CD4-positive, alpha-beta T cell treated with Interleukin-4 for 4 hours (primary cell): ENCODE results near the gene PDX1.

Experiments
- DNase-seq: peaks from one replicate; pipeline ENCODE4 v3.0.0-alpha.2; 2020

The PDX1 gene

DNA sequence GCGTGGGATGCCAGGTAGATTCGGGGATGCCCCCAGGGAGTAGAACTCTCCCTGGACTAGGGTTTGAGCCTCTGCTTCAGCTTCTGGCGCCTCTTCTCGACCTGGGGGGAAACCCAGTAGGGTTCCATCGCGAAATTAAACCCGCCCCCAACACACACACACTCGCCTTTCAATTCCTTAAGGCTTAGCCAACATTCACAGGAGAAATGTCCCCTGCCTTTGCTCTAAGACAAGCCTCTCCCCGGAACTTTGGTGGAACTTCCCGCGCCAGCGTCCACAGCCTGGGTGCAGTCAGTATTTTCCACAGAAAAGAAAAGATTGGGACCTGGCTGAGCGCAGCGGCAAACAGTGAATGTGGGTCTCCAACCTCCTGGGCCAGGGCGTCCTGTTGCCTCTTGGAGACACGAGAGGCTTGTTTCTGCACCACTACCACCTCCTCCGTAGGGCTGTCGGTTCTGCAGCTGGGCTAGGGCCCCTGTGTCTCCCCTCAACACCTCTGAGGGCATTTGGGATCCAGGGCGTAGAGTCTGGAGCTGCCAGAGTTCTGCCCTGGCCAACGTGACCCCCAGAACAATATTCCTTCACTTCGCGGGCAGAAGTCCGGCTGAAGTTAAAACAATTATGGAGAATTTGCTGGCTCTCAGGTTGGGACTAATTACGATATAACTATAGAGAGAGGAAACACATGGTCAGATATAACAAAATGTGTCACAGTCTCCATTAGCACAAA, 3.2 kb downstream of the PDX1 start:
- no peak for DNase-seq

GRCh38 chr13:27923794-27924528, 4.2 kb downstream of the PDX1 start:
- no peak for DNase-seq

- DNase-seq: no peak
These were observed 4.8 kb downstream of the PDX1 start for GRCh38 chr13:27924529-27925141.

DNA sequence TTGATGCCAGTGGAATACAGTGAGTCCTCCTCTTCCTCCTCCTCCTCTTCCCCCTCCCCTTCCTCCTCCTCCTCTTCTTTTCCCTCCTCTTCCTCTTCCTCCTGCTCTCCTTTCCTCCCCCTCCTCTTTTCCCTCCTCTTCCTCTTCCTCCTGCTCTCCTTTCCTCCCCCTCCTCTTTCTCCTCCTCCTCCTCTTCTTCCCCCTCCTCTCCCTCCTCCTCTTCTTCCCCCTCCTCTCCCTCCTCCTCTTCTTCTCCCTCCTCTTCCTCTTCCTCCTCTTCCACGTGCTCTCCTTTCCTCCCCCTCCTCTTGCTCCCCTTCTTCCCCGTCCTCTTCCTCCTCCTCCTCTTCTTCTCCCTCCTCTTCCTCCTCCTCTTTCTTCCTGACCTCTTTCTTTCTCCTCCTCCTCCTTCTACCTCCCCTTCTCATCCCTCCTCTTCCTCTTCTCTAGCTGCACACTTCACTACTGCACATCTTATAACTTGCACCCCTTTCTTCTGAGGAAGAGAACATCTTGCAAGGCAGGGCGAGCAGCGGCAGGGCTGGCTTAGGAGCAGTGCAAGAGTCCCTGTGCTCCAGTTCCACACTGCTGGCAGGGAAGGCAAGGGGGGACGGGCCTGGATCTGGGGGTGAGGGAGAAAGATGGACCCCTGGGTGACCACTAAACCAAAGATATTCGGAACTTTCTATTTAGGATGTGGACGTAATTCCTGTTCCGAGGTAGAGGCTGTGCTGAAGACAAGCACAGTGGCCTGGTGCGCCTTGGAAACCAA, 5.6 kb downstream of the PDX1 start:
- DNase-seq: no peak

- no peak for DNase-seq
These were observed 7.0 kb downstream of the PDX1 start for GRCh38 chr13:27926644-27927434.

- DNase-seq: no peak
These were observed 7.9 kb downstream of the PDX1 start for GRCh38 chr13:27927444-27928352.

- DNase-seq: no peak
These were observed 8.6 kb downstream of the PDX1 start for GRCh38 chr13:27928353-27928804.

GRCh38 chr13:27928805-27929753, 9.3 kb downstream of the PDX1 start:
- DNase-seq: no peak

DNA sequence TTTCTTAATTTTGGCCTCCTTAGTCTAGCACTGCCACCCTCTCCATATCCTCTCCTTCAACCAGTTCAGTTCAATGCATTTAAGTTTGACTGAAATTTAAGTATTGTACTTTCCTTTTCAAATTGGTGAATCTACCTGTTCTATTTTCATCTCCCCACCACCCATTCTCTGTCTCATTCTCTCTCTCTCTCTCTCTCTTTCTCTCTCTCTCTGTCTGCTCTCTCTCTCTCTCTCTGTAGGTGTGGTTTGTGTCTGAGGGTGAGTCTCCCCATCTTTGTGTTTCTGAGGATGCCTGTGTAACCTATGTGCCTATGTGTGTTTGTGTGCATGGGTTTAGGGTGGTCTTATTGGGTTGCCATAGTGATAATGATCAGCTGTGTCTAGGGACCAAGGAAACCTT, 10.1 kb downstream of the PDX1 start:
- DNase-seq: no peak

DNA sequence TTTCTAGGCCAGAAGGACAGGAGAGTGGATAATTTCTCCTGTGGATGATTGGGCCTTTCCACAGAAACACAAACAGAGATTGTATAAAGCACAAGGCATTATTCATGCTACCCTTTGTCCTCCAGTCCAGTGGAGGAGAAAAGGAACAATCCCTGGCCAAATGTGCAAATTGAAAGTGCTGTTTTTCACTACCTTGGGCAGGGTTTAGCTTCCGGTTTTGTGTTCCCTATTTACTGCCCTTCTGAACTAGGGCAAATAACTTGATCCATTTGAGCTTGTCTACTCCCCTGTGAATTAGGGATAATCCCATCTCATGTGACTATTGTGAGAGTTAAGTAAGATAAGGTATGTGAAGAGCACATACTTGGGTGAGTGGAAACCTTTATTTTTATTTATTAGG, 13.3 kb downstream of the PDX1 start:
- DNase-seq: no peak

- no peak for DNase-seq
These were observed 14.0 kb downstream of the PDX1 start for GRCh38 chr13:27933580-27934328.

GRCh38 chr13:27942972-27943371, 23.2 kb downstream of the PDX1 start:
- DNase-seq: no peak

DNA sequence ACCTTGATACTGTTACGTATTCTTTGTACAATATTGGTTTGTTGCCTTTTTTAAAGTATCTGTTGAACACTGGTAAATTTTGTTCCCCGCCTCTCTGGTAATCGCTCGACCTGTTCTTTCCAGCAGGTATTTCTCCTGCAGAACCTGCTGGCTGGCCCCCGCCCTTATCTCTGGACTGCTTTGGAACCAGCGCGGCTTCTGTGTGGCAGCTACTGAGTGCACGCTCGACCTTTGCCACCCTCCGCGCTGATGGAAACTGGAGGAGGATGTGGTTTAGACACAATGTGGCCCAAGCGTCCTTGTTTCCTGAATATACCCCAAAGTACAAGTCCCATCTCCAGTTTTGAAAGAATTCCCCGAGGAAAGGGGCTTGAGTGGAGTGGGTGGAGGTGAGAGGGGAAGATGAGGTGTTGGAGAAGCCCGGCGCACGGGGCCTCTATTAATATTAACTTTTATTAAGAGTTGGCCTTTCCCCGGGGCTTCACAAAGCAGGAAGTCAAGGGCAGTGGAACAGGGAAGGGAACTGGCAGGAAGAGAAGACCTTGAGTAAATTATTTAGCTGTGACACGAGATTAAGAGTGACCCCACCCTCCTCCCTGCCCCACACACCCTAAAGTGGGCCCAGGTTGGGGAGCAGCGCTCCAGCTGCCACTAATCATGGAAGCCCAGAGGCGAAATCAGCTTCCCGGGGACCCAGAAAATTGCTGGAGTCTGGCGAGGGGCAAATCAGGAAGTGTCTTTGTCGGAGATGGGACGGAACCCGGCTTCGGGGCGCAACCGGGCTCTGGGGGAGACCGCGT, 33.3 kb downstream of the PDX1 start:
- no peak for DNase-seq

DNA sequence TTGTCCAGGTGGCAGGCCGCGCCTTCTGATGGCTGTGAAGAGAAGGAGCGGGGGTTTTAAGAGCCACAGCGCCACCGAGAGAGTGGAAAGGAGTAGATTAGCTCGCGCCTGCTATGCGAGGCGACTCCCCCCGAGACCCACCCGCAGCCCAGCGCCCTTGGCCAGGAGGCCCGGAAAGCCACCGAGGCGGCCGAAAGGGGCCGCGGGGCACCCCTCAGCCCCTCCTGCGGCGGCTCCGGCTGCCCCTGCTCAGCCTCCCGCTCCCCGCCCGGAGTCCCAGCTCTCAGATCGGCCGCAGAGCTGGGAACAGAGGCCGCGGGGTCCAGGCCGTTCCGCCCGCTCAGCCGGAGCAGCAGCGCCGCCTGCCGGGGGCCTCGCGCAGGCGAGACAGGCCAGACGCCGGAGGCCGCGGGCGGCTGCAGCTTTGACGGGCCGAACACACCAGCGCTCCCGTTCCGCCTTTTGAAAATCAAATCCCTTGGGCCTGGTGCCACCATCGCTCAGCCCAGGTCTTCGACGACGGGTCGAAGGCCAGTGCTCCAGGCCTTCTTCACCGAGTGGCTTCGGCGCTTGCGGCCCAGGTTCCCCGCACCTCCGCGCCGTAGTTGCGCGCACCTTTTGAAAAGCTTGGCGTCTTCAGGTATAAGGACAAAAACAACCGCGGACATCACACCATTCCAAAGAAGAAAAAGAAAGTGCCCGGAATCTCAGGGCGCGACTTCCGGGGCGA, 34.0 kb downstream of the PDX1 start:
- DNase-seq: peak; percentile 32

GRCh38 chr13:27954406-27954851, 34.6 kb downstream of the PDX1 start:
- no peak for DNase-seq

DNA sequence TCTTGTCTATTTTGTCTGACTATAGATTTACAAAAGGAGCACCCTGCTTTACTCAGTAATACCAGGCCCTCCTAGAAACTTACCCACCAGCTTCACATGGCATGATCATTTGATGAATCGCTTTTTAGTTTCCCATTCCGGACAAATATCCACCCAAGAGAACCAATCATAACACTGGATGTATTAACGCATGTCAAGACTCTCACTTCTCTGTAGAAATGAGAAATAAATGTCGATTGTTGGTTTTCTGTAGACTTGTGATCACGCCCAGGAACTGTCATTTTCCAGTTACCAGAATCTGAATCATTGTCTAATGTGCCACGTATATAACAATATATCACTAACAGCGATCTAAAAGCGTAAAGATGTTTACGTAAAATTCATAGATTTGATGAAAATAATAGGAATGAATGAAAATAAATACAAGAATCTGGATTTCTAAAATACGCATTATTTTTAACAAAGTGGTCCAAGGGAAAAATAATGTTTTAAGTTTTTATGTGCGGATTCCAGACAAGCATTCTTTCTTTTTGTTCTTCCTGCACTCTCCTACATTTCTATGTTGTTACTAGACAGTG, 35.3 kb downstream of the PDX1 start:
- DNase-seq: no peak
